GM21367 (cell line): Measurements from ENCODE around the gene NEURL4.
"Not testable (repeated sequence)": the region's sequence is repeated elsewhere in the genome, so short reads cannot be mapped to it uniquely, and the experiment has no call there.

Experiments used
- ATAC-seq: cut with Tn5 transposase; IDR thresholded peaks from one replicate; pipeline ENCODE4 v1.9.1; 2021; ENCODE audit not compliant: unreplicated experiment

The NEURL4 gene

DNA sequence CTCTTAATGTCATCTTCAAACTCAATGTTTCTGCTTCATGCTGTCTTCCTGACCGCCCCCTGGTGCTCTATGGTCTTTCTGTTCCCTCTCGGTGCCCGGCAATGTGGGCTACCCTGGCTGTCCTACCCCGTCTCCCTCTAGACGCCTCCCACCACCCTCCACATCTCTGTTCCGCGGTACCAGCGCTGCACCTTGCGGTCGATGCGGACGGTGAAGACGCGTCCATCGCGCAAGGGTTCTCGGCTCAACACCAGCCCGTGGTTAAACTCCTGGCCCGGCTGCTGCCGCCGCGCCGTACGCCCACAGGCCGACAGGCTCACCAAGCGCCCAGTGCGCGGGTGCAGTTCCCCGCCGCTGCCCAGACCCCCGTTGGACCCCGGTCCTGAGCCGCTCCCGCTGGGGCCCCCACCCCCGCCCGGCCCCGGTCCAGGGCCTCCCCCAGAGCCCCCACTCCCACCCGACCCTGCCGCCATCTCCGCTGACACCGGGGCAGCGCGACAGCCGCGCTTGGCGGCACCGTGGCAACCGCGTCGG is at the start of gene NEURL4:
TSS of gene NEURL4 (minus strand) at position 496 of the 534 bp plus-strand sequence. CDS start at position 473, 23 bp downstream.
- ATAC-seq: no peak

DNA sequence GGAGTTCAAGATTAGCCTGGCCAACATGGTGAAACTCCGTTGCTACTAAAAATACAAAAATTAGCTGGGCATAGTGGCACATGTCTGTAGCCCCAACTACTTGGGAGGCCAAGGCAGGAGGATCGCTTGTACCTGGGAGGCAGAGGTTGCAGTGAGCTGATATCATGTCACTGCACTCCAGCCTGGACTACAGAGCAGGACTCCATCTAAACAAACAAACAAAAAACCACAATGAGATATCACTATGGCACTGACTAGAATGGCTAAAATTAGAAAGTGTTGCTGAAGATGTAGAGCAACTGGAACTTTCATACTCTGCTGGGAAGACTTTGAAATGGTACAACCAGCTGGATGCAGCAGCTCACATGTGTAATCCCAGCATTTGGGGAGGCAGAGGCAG is 45.2 kb upstream of the NEURL4 start:
- ATAC-seq: no peak

DNA sequence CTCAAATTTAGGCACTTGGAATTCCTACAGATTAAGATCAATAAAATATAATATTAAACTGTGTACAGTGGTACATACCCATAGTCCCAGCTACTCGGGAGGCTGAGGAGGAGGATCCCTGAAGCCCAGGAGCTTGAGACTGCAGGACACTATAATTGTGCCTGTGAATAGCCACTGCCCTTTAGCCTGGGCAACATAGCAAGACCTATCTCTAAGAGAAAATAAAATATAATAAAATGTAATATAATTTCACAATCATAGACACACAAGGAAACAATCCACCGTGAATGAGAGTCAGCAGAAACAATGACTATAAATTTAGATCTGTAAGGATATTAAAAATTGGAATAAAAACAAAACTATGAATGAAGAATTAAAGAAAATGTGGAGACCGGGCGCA is 41.7 kb upstream of the NEURL4 start:
- ATAC-seq: no peak

DNA sequence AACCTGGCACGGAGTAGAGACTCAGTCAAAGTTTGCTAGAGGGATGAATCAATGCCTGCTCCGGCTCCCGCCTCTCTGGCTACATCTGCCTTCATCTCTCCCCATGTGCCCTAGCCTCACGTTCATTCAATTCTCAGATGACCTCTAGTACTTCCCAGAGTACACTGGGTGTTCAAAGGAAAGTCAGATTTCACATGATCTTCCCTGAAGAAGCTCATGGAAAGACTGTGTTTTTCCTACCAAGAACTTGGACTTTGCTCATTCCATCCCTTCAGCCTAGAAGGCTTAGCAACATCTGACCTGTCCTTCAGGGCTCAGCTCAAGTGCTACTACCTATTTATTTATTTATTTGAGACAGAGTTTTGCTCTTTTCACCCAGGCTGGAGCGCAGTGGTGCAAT is 40.7 kb upstream of the NEURL4 start:
- no peak for ATAC-seq

DNA sequence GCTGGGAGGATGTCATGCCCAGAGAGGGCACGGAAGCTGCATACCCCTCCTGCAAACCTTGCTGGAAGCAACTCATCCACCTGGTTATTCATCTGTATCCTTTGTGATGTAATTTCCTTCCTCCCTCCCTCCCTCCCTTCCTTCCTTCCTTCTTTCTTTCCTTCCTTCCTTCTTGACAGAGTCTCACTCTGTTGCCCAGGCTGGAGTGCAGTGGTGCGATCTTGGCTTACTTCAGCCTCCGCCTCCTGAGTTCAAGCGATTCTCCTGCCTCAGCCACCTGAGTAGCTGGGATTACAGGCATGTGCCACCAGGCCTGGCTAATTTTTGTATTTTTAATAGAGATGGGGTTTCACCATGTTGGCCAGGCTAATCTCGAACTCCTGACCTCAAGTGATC is 39.5 kb upstream of the NEURL4 start:
- not testable (repeated sequence) for ATAC-seq

DNA sequence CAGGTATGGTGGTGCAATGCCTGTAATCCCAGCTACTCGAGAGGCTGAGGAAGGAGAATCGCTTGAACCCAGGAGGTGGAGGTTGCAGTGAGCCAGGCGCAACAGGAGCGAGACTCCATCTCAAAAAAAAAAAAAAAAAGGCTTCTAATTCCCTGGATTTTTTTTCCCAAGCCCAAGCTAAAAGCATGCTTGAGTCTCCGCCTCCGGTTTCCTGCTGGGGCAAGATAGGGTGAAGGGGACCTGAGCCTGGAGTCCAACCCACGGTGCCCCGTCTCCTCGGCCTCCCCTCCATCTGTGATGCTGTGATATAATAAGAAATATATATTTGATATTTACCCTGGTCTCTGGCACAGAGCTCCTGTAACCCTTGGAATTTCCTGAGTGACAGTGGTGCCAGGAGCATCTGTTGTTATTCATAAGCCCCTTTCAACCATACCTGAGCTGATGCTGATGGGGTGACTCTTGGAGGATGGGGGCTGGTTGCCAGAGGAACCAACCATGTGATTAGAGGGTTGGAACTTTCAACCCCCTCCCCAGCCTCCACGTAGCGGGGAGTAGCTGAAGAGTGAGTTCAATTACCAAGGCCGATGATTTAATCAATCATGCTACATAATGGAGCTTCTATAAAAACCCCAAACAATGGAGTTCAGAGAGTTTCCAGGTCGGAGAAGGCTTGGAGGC is 38.9 kb upstream of the NEURL4 start:
- ATAC-seq: no peak

DNA sequence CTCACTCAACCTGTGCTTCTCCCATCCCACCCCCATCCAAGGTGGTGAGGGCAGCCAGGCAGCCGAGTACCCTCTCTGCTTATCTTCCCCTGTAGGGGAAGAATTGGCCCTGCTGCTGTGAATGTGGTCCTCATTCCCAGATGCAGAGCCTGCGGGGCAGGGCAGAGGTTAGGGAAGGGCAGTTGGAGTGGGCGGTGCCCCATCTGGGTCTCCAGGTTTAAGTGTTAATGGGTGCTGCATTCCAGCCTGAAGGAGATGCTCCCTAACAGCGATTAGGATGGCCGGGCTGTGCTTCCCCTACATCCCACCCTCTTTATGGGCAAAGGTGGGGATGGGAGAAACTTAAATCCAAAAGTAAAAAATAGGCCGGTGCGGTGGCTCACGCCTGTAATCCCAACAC is 37.9 kb upstream of the NEURL4 start:
- ATAC-seq: no peak

DNA sequence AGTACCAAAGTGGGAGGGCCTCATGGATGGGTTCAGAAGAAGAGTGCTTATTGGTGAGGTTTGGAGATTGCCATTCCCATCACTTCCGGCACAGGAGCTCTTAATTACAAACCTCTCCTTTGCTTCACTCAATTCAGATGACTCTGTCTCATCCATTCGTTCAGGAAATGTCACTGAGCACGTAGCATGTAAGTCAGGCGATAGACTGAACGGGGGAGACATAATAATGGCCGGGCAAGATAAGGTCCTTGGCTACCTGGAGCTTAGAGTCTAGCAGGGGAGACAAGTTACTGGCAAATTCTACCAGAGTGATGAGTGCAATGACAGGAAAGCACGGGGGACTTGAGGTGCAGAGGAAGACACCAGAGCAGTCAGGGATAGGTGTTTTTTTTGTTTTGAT is 36.8 kb upstream of the NEURL4 start:
- ATAC-seq: not testable (repeated sequence)

DNA sequence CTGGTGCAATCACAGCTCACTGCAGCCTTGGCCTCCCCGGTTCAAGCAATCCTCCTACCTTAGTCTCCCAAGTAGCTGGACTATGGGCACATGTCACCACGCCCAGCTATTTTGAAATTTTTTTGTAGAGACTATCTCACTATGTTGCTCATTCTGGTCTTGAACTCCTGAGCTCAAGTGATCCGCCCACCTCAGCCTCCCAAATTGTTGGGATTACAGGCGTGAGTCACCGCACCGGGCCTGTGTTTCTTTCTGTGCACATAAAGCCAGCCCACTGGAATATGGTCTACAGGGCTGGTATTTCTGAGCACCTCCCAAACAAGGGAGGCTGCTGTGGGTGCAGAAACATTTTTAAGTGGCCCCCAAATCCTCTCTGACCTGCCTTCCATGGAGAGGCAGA is 34.2 kb upstream of the NEURL4 start:
- ATAC-seq: no peak

DNA sequence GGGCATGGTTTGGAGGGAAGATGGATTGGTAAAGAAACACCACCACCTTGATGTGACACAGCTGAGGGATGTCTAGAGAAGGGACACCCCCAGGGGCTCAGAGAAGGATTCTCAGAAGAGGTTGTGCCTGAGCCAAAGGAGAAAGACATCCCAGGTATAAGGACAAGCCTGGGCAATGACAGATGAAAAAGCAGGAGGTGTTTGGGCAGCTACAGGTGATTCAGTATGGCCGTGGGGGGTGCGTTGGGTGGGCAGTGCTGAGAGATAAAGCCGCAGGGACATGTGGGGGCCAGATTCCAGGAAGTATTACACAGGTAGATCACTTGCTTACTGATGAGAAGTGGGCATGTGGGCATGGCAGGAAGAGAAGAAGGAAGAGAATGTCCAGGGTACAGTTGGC is 32.8 kb upstream of the NEURL4 start:
- ATAC-seq: no peak

DNA sequence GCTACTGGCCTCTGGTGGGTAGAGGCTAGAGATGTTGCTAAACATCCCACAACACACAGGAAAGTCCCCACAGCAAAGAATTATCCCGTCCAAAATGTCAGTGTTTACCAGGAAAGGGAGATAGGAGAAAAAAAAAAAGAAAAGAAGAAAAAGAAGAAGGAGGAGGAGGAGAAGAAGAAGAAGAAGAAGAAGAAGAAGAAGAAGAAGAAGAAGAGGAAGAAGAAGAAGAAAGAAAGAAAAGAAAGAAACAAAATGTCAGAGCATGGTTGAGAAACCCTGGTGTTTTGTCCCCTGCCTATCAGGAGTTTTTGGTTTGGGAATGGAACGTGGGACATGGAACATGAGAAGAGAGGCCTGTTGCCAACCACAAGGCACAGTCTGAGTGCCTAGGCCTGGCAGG is 28.2 kb upstream of the NEURL4 start:
- ATAC-seq: no peak

DNA sequence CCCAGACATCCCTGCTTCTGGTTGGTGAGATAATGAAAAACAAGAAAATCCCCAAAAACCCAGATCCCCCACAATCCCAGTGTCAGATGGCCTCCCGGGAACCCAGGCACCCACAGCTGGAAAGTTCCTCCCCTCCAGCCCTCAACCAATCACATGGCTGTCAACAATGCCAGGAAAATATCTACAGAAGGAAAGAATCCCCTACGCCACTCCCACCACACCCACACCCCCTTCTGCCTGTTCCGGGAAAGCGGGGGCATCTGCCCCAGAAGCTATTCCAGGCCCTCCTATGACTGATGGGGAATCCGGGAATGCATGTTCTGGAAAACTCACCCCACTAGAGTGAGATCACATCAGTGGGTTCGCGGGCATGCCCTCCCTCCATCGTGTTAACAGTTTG is 27.6 kb upstream of the NEURL4 start:
- no peak for ATAC-seq

DNA sequence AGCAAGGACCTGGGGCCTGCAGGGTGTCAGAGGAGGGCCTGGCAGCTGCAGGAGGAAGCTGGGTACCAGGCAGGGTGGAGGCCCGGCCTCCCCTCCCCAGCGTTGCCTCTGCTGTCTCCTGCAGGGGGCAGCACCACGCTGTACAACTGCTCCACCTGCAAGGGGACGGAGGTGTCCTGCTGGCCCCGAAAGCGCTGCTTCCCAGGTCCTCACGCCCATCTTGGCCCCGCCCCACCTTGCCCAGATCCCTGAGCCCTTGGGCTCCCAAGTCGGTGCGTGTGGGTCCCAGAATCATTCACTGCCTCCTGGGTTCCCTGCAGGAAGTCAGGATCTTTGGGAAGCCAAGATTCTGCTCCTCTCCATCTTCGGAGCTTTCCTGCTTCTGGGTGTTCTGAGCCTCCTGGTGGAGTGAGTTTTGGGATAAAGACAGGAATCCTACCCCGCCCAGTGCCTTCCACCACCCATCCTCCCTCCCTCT is 27.0 kb upstream of the NEURL4 start:
- ATAC-seq: no peak

DNA sequence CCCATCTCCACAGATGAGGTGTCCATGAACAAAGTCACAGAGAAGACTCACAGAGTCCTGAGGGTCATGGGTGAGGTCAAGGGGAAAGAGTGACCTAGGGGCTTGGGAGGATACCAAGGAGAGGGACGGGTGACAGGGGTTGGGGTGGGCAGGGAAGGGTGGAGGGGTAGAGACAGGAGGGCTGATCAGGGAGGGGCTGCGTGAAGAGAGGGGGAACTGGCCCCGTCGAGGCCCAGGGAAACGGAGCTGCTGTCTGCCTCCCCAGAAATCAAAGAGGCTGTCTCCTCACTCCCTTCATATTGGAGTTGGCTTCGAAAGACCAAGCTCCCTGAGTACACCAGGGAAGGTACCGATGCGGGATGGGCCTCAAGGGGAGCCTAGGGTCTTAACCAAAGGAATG is 26.4 kb upstream of the NEURL4 start:
- ATAC-seq: no peak

DNA sequence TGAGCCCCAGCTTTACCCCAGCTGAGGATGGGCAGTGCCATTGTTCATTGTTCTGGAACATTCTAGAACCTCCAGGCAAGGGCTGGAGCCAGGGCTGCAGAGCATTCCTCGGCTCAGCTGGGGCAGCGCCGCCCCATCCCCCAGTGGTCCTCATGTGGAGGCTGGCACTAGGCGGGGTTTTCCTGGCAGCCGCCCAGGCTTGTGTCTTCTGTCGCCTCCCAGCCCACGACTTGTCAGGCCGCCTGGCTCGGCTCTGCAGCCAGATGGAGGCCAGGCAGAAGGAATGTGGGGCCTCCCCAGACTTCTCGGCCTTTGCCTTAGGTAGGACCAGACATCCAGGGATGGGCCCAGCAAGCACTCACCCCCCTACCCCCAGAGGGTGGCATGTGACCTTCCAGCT is 25.9 kb upstream of the NEURL4 start, which contains the start of gene TMEM95:
TSS of gene TMEM95 (plus strand) at position 104 of the 400 bp plus-strand sequence. CDS start at position 153, 49 bp downstream.
- no peak for ATAC-seq

DNA sequence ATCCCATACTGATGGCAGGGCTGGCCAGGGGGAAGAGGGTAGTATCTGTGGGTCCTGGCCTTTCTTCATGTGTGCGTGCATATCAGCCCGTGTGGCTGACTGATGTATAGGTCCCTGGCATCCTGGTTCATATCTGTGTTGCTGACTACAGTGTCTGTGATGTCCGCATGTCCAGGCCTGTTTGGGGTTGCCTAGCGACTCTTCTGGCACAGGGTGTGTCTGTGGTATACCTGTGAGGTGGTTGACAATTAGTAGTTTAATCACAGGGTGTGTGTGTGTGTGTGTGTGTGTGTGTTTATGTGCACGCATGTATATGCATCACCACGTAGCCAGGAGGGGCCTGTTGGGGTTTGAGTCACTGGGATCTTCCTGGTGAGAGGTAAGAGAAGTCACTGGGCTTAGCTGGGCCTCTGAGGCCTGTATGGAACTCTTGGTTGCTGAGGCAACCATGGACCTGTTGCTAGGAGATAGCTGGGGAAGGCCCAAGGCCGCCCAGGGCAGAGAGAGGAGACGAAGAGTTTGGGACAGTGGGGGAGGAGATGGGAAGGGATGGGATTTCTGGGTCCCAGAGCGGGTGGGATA is 25.2 kb upstream of the NEURL4 start:
- no peak for ATAC-seq

DNA sequence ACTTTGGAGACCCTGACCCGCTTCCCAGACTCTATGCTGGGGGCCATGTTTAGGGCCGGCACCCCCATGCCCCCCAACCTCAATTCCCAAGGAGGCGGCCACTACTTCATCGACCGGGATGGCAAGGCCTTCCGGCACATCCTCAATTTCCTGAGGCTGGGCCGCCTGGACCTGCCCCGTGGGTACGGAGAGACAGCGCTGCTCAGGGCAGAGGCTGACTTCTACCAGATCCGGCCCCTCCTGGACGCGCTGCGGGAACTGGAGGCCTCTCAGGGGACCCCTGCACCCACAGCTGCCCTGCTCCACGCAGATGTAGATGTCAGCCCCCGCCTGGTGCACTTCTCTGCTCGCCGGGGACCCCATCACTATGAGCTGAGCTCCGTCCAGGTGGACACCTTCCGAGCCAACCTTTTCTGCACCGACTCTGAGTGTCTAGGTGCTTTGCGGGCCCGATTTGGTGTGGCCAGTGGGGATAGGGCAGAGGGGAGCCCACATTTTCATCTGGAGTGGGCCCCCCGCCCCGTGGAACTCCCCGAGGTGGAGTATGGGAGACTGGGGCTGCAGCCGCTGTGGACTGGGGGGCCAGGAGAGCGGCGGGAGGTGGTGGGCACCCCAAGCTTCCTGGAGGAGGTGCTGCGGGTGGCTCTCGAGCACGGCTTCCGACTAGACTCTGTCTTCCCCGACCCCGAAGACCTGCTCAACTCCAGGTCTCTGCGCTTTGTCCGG is 23.9 kb upstream of the NEURL4 start:
- ATAC-seq: no peak

DNA sequence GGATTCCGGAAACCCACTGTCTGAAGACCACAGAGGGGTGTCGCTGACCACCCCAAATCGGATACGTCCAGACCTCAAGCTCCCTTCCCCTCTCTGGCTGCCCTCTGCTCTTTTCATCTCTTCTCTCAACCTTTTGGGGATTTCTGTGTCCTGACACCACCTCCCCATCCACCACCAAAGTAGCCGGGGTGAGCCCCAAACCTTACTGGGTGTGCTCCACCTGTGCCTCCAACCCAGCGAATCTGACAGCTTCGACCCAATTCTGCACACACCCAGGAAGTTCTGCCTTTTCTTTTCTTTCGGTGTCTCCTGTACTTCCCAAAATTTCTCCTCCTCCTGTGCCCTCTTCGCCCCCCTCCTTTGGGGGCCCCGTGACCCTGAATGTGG is 23.4 kb upstream of the NEURL4 start:
- ATAC-seq: no peak

DNA sequence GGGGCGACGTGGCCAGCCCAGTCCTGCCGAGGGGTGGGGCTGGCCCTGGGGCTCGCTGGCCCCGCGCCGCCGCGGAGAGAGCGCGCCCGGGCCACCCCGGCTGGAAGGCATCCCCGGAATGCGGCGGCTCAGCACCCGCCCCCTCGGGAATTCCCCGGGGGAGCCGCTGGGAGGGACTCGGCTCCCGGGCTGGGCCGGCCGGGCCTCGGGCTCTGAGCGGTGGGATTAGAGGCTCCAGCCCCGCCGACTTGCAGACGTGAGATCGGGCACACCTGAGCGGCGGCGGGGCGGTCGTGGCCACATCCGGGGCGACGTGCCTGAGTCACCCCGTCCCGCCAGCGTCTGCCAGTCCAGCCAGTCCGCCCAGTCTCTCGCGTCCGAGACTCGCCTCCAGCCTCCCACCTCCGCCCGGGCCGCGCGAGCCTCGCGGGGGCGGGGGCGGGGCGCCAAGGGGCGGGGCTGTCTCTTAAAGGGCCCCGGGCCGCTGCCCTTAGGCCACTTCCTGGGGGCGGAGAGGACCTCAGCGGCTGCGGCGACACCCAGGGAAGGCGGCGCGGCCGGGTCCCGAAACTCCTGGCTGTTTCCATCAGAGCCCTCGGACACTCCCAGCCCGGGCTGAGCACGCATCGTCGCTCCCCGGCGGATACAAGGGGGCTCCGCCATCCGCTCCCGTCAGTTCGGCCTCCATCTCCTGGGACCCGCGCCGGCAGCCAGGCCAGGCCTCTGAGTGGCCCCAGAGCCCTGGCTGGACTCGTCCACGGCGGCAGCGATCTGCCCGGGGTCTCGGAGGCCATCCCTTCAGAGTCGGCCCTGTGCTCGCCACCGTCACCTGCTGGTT is 22.7 kb upstream of the NEURL4 start, which contains the start of gene KCTD11:
TSS of gene KCTD11 (plus strand) at position 498 of the 838 bp plus-strand sequence.
- peak; percentile 42 for ATAC-seq

DNA sequence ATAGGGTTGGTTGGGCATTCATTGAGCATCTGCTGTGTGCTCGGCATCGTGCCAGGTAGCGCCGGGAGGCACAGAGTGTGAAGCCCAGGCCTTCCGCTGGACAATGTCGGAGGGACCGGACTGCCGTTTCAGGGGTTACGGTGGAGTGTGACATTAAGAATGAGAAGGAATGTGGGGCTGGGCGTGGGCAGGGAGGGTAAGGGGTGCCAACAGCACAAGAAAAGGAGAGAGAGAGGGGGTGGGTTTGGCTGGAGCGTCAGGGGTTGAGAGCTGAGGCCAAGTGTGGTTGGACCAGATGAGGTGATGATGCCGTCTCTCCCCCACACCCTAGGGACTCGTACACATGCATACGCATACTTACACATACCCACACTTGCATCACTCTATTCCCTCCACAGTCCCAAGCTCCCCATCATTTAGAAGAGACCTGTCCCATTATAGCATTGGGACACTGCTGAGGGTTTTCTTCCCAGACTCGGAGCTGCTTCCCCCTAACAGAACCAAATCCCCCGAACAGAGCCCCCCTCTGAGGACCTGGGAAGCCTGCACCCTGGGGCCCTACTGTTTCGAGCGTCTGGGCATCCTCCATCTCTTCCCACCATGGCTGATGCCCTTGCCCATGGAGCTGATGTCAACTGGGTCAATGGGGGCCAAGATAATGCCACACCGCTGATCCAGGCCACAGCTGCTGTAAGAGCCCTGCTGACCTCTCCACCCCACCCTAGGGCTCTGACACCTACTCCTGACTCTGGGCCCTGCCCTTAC is 19.5 kb upstream of the NEURL4 start:
- no peak for ATAC-seq
